PC-9 (cell line): Measurements from ENCODE around the gene CAVIN1.
"Not testable (repeated sequence)": the region's sequence is repeated elsewhere in the genome, so short reads cannot be mapped to it uniquely, and the experiment has no call there.

ENCODE experiments used
- CTCF ChIP-seq: fragments of 200-600 bp; sonication (generic); conservative IDR thresholded peaks from 2 replicates; pipeline ENCODE4 v1.6.1; 2017; ENCODE audit warnings: mixed run types, antibody characterized with exemption, mild to moderate bottlenecking, moderate library complexity
- EZH2 ChIP-seq: fragments of 200-600 bp; sonication (generic); IDR thresholded peaks from 2 replicates; pipeline ENCODE4 v1.8.0; 2017; ENCODE audit warnings: antibody characterized with exemption, low read depth

DNA sequence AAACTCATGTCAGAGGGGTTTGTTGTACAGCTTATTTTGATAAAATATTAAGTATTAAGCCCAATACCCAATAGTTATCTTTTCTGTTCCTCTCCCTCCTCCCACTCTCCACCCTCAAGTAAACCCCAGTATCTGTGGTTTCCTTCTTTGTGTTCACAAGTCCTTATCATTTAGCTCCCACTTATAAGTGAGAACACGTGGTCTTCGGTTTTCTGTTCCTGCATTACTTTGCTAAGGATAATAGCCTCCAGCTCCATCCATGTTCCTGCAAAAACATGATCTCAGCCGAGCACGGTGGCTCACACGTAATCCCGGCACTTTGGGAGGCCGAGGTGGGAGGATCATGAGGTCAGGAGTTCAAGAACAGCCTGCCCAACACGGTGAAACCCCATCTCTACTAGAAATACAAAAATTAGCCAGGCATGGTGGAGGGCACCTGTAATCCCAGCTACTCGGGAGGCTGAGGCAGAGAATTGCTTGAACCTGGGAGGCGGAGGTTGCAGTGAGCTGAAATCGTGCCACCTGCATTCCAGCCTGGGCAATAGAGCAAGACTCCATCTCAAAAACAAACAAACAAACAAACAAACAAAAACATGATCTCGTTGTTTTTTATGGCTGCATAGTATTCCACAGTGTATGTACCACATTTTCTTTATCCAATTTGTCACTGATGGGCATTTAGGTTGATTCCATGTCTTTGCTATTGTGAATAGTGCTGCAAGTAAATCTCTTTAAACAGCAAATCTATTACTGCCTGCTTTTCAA, 54.1 kb downstream of the CAVIN1 start:
- TF ChIP-seq CTCF, EZH2: not testable (repeated sequence)
